H1 (cell line): ENCODE results near the gene VPS13C. TPM values are rescaled to one million over a fixed set of nuclear protein-coding genes. Genes with fewer than 3 reads are reported as not detected.

Experiments
- BACH1 ChIP-seq: IDR thresholded peaks from 2 replicates; pipeline ENCODE4 v1.6.1; 2012; ENCODE audit warnings: low read length, improper control_type of control experiment
- CEBPB ChIP-seq: IDR thresholded peaks from 2 replicates; pipeline ENCODE4 v1.6.1; 2012; ENCODE audit warnings: low read depth, low read length
- CHD7 ChIP-seq: fragments of 300-600 bp; sonication (generic); IDR thresholded peaks from 2 replicates; pipeline ENCODE4 v1.7.1; 2012; ENCODE audit warnings: low read length, moderate library complexity, mild to moderate bottlenecking, inconsistent platforms; ENCODE audit not compliant: insufficient replicate concordance
- CREB1 ChIP-seq: IDR thresholded peaks from 2 replicates; pipeline ENCODE4 v1.6.1; 2012; ENCODE audit warnings: inconsistent platforms
- RNF2 ChIP-seq: fragments of 200-900, 300-1000 bp; sonication (generic); IDR thresholded peaks from 2 replicates; pipeline ENCODE4 v1.7.1; 2016; ENCODE audit warnings: borderline replicate concordance, low read depth, mild to moderate bottlenecking, antibody characterized with exemption, low read length; ENCODE audit not compliant: poor library complexity, severe bottlenecking; ENCODE audit errors: missing control alignments
- SAP30 ChIP-seq: fragments of 300-600 bp; sonication (generic); IDR thresholded peaks from 2 replicates; pipeline ENCODE4 v1.7.1; 2012; ENCODE audit warnings: low read length, moderate library complexity, mild to moderate bottlenecking, inconsistent platforms; ENCODE audit not compliant: insufficient read depth, insufficient replicate concordance
- TEAD4 ChIP-seq: IDR thresholded peaks from 2 replicates; pipeline ENCODE4 v1.6.1; 2012; ENCODE audit warnings: low read depth, low read length, inconsistent platforms, mixed read lengths
- polyA plus RNA-seq, 7 experiments: library from polyadenylated mRNA; depleted of rRNA in 3 of 7; stranded (reverse) in 5 of 7; unstranded in 2 of 7; fragments of >200 nt in 5 of 7; fragments of 200-250 nt in 2 of 7; gene quantifications; 1 replicate in 5 of 7; 2 replicates in 1 of 7; 4 replicates in 1 of 7; pipeline versions ENCODE4 v1.2.1 to v1.2.3, GENCODE V29; 2011 to 2013; ENCODE audit warnings: missing spikeins in 2 of 7, mixed read lengths in 2 of 7
- total RNA-seq: library from RNA; stranded (reverse); fragmentation: NEBNext Ultra II Directional; extraction: Animal tissue kit (Norgen Biotek cat#: 25700); gene quantifications from 2 replicates; pipeline ENCODE4 v1.2.1, GENCODE V29; 2021

Gene VPS13C
- total and polyA plus RNA-seq, 2 of the 8 experiments (the other 6 are each of a cell fraction or from before 2014, with no cell fraction given), result 4.8 to 18.8 TPM

DNA sequence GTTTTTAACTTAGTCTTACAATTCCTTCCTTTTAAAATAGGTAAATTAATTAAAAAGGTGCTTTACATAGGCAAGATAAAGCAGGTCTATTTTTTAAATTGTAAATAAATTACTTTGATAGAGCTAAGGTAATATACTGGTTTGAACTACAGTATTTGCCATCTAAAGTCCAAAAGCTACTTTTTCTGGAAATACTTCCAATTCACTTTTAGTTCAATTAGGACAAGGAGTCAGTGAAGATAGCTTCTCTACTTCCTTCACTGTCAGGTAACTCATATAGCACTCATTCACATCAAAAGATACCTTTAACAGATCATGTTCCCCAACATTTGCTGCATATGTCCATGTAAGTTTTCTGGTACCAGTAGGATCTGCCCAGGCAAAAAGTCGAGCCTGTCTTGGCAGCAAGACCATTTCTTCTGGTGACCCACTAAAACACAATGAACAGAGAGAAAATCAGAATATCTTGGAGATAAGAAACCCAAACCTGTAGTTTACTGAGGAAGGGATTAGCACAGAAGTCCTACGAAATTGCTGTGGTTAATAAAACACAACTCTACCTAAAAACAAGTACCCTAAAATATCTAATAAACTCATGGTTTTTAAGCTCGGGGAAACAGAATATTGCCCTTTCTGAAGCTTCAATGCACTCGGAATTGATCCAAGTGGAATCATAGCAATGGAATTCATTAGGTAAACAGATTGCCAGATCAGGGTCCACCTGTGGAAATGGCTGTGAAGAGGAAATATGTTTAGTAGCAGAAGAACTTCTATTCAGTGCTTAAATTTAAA is 153.1 kb downstream of the VPS13C start (continued):
- TF ChIP-seq SAP30 (no peak), BACH1 (no peak), CREB1 (no peak), TEAD4 (no peak), CHD7 (no peak), RNF2 (no peak), CEBPB (no peak)
